Activated CD4-positive, alpha-beta T cell treated with anti-CD3 and anti-CD28 coated beads for 36 hours (primary cell): Measurements from ENCODE around the gene OLAH. TPM values are rescaled to one million over a fixed set of nuclear protein-coding genes. Genes with fewer than 3 reads are reported as not detected.
A peak's percentile ranks its signal among the peaks of the same experiment; 100 is the strongest.

Experiments used
- ATAC-seq: fragments of 200-7000 bp; cut with Tn5 transposase; one replicate; pipeline ENCODE4 v1.10.0; 2021; ENCODE audit warnings: mild to moderate bottlenecking, moderate library complexity
- CTCF ChIA-PET: fragments of 350-600 bp; sonication (Branson Sonifier 250); formaldehyde crosslinking; loops from one replicate; lab custom pipeline; 2021; ENCODE audit warnings: antibody characterized with exemption; lab: Charles Lee
- POLR2A ChIA-PET: fragments of 350-600 bp; sonication (Branson Sonifier 250); formaldehyde crosslinking; loops from one replicate; lab custom pipeline; 2021; ENCODE audit warnings: antibody characterized with exemption, inconsistent platforms; lab: Charles Lee
- DNase-seq: peaks from one replicate; pipeline ENCODE4 v3.0.0-alpha.2; 2020
- H3K27ac Mint-ChIP-seq: one replicate; pipeline ENCODE4 v1.8.0; 2021; ENCODE audit warnings: mixed read lengths
- H3K27me3 Mint-ChIP-seq: one replicate; pipeline ENCODE4 v1.8.0; 2021; ENCODE audit warnings: mixed read lengths
- H3K36me3 Mint-ChIP-seq: one replicate; pipeline ENCODE4 v1.8.0; 2021; ENCODE audit warnings: low read depth, mixed read lengths
- H3K4me1 Mint-ChIP-seq: one replicate; pipeline ENCODE4 v1.8.0; 2021; ENCODE audit warnings: mixed read lengths
- H3K4me3 Mint-ChIP-seq: one replicate; pipeline ENCODE4 v1.8.0; 2021; ENCODE audit warnings: mild to moderate bottlenecking, moderate library complexity, mixed read lengths
- H3K9me3 Mint-ChIP-seq: one replicate; pipeline ENCODE4 v1.8.0; 2021; ENCODE audit warnings: low read depth, mixed read lengths
- intact Hi-C, 2 experiments: fragments of 100-400 bp; cut with DNase I in 1 of 2; cut with micrococcal nuclease in 1 of 2; formaldehyde crosslinking; loops; one replicate each; pipeline versions ENCODE4 v1.14.2 to v1.15.1; 2022 to 2024; cut with DNase I, micrococcal nuclease
- total RNA-seq, 2 experiments: library from RNA; stranded (reverse); gene quantifications; one replicate each; pipeline ENCODE4 v1.2.3, GENCODE V29; 2021

Gene OLAH
- total RNA-seq, 2 experiments from 2014 or later, result 0.16 to 0.90 TPM

GRCh38 chr10:15075421-15075820, 31.7 kb downstream of the OLAH start:
- no peak for ATAC-seq
- intact Hi-C loops, result no loop called here
- Mint-ChIP-seq H3K36me3 (no peaks in the 10 kb centered on the region), H3K9me3 (no peaks in the 10 kb centered on the region), H3K27ac (no peak overlapping the region), H3K4me1 (no peaks in the 10 kb centered on the region), H3K27me3 (no peaks in the 10 kb centered on the region), H3K4me3 (no peak overlapping the region)
- ChIA-PET POLR2A (no interaction called here), CTCF (no interaction called here)
- no peak for DNase-seq

- ATAC-seq (no peak), DNase-seq (no peak)
- peak overlapping the region; percentile 73 for H3K27ac Mint-ChIP-seq
- peaks cover 19% of the 10 kb centered on the region for H3K4me1 Mint-ChIP-seq
- H3K4me3 Mint-ChIP-seq, result peak overlapping the region; percentile 63
- no peaks in the 10 kb centered on the region for H3K27me3 Mint-ChIP-seq
- intact Hi-C loops, result loop anchor here (1.0 to 5.0 kb wide), 5 partner anchors 13 to 206 kb away; partner anchors contain the start of genes RPP38 (in 2 of the 2), NMT2 (in 1 of the 2) and SUV39H2 (in 1 of the 2)
- POLR2A ChIA-PET, result no interaction called here
- no peaks in the 10 kb centered on the region for H3K9me3 Mint-ChIP-seq
- H3K36me3 Mint-ChIP-seq, result no peaks in the 10 kb centered on the region
- CTCF ChIA-PET, result interaction anchor here (0.6 to 2.0 kb wide), 6 partner anchors 12 to 1426 kb away, joined by 3 to 4 read pairs (median 3); partner anchors contain the start of gene MEIG1
These were observed 40.1 kb downstream of the OLAH start for GRCh38 chr10:15083674-15084501.

DNA sequence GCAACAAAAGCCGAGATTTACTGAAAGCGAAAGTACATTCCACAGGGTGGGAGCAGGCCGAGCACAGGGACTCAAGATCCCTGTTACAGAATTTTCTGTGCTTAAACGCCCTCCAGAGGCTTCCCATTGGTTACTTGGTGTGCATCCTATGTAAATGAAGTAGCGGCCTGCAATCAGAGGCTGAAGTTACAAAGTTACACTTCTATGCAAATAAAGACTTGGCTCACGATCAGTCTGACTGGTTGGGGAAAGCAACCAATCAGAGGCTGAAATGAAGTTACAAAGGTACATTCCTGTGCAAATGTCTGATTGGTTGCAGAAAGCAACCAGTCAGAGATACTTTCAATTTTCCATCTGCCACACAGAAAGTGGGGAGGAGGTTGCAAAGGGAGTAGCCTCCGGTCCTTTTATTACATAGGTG, 40.8 kb downstream of the OLAH start:
- ChIA-PET POLR2A (no interaction called here), CTCF (interaction anchor here (1.0 to 2.0 kb wide), 3 partner anchors 11 to 45 kb away, joined by 3 to 4 read pairs (median 4); no protein-coding TSS in a partner anchor)
- H3K27me3 Mint-ChIP-seq, result no peaks in the 10 kb centered on the region
- H3K27ac Mint-ChIP-seq, result peak overlapping the region; percentile 73
- peak; percentile 63 for DNase-seq
- no peaks in the 10 kb centered on the region for H3K9me3 Mint-ChIP-seq
- intact Hi-C loops, result loop anchor here (1.0 to 5.0 kb wide), 5 partner anchors 13 to 206 kb away; partner anchors contain the start of genes RPP38 (in 2 of the 2), NMT2 (in 1 of the 2) and SUV39H2 (in 1 of the 2)
- H3K4me1 Mint-ChIP-seq, result peaks cover 19% of the 10 kb centered on the region
- H3K36me3 Mint-ChIP-seq, result no peaks in the 10 kb centered on the region
- H3K4me3 Mint-ChIP-seq, result peak overlapping the region; percentile 63
- ATAC-seq, result peak; percentile 85

- Mint-ChIP-seq H3K4me3 (peak within 1 kb of the TSS; percentile 67), H3K4me1 (peaks cover 19% of the 10 kb centered on the region), H3K9me3 (no peaks in the 10 kb centered on the region), H3K27ac (no peak within 1 kb of the TSS), H3K36me3 (no peaks in the 10 kb centered on the region), H3K27me3 (no peaks in the 10 kb centered on the region)
- CTCF ChIA-PET, result no interaction called here
- ATAC-seq (peak; percentile 91), DNase-seq (peak; percentile 91)
- intact Hi-C loops, result loop anchor here (1.0 to 2.0 kb wide), 3 partner anchors 9 to 130 kb away; partner anchors contain the start of genes RPP38 (in 2 of the 2) and MEIG1 (in 1 of the 2)
- POLR2A ChIA-PET, result no interaction called here
These were observed 44.9 kb downstream of the OLAH start, which contains the start of gene ACBD7 for GRCh38 chr10:15088428-15089261. TSS of gene ACBD7 (minus strand) at chr10:15088776. CDS start at chr10:15088728, 48 bp downstream.

DNA sequence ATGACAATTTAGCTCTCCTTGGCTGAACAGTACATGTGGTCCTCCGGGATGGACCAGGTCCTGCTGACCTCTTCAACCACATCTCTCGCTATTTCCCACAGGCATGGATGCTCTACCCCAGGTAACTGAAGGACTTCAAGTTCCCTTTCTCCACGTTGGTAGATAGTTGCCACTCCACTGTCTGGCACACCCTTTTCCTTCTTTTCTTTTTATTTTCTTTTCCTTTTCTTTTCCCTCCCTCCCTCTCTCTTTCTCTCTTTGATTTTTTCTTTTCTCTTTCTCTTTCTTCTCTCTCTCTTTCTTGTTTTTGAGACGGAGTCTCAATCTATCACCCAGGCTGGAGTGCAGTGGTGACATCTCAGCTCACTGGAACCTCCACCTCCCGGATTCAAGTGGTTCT, 47.7 kb downstream of the OLAH start:
- ATAC-seq, result no peak
- DNase-seq, result no peak
- H3K27ac Mint-ChIP-seq, result no peak overlapping the region
- intact Hi-C loops, result loop anchor here in 1 of 2 experiments (10.0 kb wide), 1 partner anchor 283 kb away; the partner anchor contains the start of gene FAM171A1
- no peak overlapping the region for H3K4me3 Mint-ChIP-seq
- H3K9me3 Mint-ChIP-seq, result no peaks in the 10 kb centered on the region
- no peaks in the 10 kb centered on the region for H3K4me1 Mint-ChIP-seq
- no peaks in the 10 kb centered on the region for H3K36me3 Mint-ChIP-seq
- H3K27me3 Mint-ChIP-seq, result no peaks in the 10 kb centered on the region
- CTCF ChIA-PET, result no interaction called here
- POLR2A ChIA-PET, result no interaction called here

DNA sequence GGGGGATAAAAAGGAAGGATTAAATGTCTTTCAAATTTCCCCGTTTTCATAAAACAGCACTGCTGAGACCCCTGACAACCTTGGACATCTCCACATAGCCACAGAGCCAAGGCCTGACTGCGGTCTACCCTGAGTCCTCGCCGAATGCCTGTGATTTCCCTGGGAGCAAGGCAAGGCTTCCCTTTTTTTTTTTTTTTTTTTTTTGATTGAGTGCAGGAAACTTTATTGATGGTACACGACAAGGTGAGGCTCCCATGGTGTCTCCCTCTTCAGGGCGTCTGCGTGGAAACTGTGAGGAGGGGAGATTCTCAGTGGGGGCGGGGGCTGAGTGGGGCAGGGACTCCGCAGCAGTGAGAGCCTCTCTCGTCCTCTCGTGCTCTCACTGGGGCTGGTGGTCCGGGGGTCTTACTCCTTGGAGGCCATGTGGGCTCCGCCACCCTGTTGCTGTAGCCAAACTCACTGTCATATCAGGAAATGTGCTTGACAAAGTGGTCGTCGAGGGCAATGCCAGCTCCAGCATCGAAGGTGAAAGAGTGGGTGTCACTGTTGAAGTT, 49.2 kb downstream of the OLAH start:
- H3K9me3 Mint-ChIP-seq, result no peaks in the 10 kb centered on the region
- DNase-seq, result no peak
- H3K27me3 Mint-ChIP-seq, result no peaks in the 10 kb centered on the region
- H3K4me3 Mint-ChIP-seq, result no peak overlapping the region
- intact Hi-C loops, result loop anchor here in 1 of 2 experiments (10.0 kb wide), 1 partner anchor 282 kb away; the partner anchor contains the start of gene FAM171A1
- H3K36me3 Mint-ChIP-seq, result peaks cover 4% of the 10 kb centered on the region
- no peak for ATAC-seq
- ChIA-PET POLR2A (no interaction called here), CTCF (no interaction called here)
- peaks cover 5% of the 10 kb centered on the region for H3K4me1 Mint-ChIP-seq
- H3K27ac Mint-ChIP-seq, result no peak overlapping the region

GRCh38 chr10:15096661-15097010, 52.9 kb downstream of the OLAH start:
- no peak for DNase-seq
- ATAC-seq, result peak; percentile 30
- Mint-ChIP-seq H3K36me3 (peaks cover 23% of the 10 kb centered on the region), H3K27me3 (no peaks in the 10 kb centered on the region), H3K4me3 (peak overlapping the region; percentile 87), H3K27ac (peak overlapping the region; percentile 83), H3K4me1 (peaks cover 19% of the 10 kb centered on the region), H3K9me3 (no peaks in the 10 kb centered on the region)
- intact Hi-C loops, result loop anchor here (1.0 to 10.0 kb wide), 13 partner anchors 8 to 599 kb away; partner anchors contain the start of genes ACBD7 (in 2 of the 2), FAM171A1 (in 2 of the 2), MEIG1 (in 2 of the 2) and SUV39H2 (in 2 of the 2)
- CTCF ChIA-PET, result interaction anchor here (1.6 kb wide), 1 partner anchor 10 kb away, joined by 3 read pairs; no protein-coding TSS in a partner anchor
- POLR2A ChIA-PET, result no interaction called here

GRCh38 chr10:15097011-15097812, 53.5 kb downstream of the OLAH start, which contains the start of gene RPP38:
TSS of gene RPP38 (plus strand) at chr10:15097355. CDS start at chr10:15103315, 5,960 bp downstream.
- no peaks in the 10 kb centered on the region for H3K27me3 Mint-ChIP-seq
- no peaks in the 10 kb centered on the region for H3K9me3 Mint-ChIP-seq
- H3K4me3 Mint-ChIP-seq, result peak within 1 kb of the TSS; percentile 87
- ChIA-PET CTCF (interaction anchor here (1.3 kb wide), 2 partner anchors 10 to 12 kb away, joined by 5 to 7 read pairs; no protein-coding TSS in a partner anchor), POLR2A (interaction anchor here (0.6 to 0.9 kb wide), 3 partner anchors 18 to 912 kb away, joined by 3 read pairs; no protein-coding TSS in a partner anchor)
- ATAC-seq, result peak; percentile 95
- DNase-seq, result peak; percentile 97
- peaks cover 28% of the 10 kb centered on the region for H3K36me3 Mint-ChIP-seq
- H3K27ac Mint-ChIP-seq, result peak within 1 kb of the TSS; percentile 97
- H3K4me1 Mint-ChIP-seq, result peaks cover 22% of the 10 kb centered on the region
- intact Hi-C loops, result loop anchor here (1.0 to 10.0 kb wide), 13 partner anchors 9 to 600 kb away; partner anchors contain the start of genes ACBD7 (in 2 of the 2), FAM171A1 (in 2 of the 2), MEIG1 (in 2 of the 2) and SUV39H2 (in 2 of the 2)

GRCh38 chr10:15099886-15100285, 56.1 kb downstream of the OLAH start:
- Mint-ChIP-seq H3K4me1 (peaks cover 22% of the 10 kb centered on the region), H3K4me3 (peak overlapping the region; percentile 25), H3K27me3 (no peaks in the 10 kb centered on the region), H3K9me3 (no peaks in the 10 kb centered on the region), H3K27ac (peak overlapping the region; percentile 77), H3K36me3 (peaks cover 48% of the 10 kb centered on the region)
- CTCF ChIA-PET, result interaction anchor here (0.8 to 1.3 kb wide), 4 partner anchors 9 to 146 kb away, joined by 3 to 5 read pairs (median 4); partner anchors contain the start of gene DCLRE1C
- DNase-seq (no peak), ATAC-seq (no peak)
- POLR2A ChIA-PET, result no interaction called here
- intact Hi-C loops, result loop anchor here (5.0 to 10.0 kb wide), 3 partner anchors 143 to 603 kb away; partner anchors contain the start of genes FAM171A1 (in 1 of the 2) and MEIG1 (in 1 of the 2)
